GM12878 (cell line): ENCODE measurements around the gene PLEKHG2.
"Not testable (repeated sequence)": the region's sequence is repeated elsewhere in the genome, so short reads cannot be mapped to it uniquely, and the experiment has no call there.

Experiments
- BRCA1 ChIP-seq: IDR thresholded peaks from 2 replicates; pipeline ENCODE4 v1.6.1; 2011; ENCODE audit warnings: low read depth, low read length, improper control_type of control experiment
- POLR2AphosphoS5 ChIP-seq: IDR thresholded peaks from 2 replicates; pipeline ENCODE4 v1.6.1; 2011; ENCODE audit warnings: mild to moderate bottlenecking, low read length, inconsistent platforms
- RFX5 ChIP-seq: IDR thresholded peaks from 2 replicates; pipeline ENCODE4 v1.6.1; 2011; ENCODE audit warnings: low read depth, low read length, improper control_type of control experiment

- TF ChIP-seq RFX5, POLR2AphosphoS5, BRCA1: not testable (repeated sequence)
These were observed 33.1 kb upstream of the PLEKHG2 start for GRCh38 chr19:39379366-39379765.
